ENCODE measurements around the gene TKT.

DNA sequence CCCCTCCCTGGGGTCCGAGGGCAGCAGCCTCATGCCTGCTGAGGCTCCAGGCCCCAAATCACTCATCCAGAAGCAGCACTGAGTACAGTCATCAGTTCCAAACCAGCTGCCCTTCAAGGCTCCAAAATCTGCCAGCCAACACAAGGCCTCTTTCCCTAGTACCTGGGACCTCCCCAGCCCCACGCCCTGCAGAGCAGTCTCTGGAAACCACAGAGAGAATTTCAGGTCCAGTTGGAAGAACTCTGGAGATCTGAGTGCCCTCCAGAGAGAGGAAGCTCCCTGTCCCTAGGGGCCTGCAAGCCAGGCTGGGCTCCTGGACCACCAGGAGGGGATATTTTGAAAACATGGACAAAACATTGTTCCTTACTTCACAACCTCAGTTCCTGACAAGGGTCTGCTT, 26.2 kb downstream of the TKT start:
- TF ChIP-seq, protein P1, sequence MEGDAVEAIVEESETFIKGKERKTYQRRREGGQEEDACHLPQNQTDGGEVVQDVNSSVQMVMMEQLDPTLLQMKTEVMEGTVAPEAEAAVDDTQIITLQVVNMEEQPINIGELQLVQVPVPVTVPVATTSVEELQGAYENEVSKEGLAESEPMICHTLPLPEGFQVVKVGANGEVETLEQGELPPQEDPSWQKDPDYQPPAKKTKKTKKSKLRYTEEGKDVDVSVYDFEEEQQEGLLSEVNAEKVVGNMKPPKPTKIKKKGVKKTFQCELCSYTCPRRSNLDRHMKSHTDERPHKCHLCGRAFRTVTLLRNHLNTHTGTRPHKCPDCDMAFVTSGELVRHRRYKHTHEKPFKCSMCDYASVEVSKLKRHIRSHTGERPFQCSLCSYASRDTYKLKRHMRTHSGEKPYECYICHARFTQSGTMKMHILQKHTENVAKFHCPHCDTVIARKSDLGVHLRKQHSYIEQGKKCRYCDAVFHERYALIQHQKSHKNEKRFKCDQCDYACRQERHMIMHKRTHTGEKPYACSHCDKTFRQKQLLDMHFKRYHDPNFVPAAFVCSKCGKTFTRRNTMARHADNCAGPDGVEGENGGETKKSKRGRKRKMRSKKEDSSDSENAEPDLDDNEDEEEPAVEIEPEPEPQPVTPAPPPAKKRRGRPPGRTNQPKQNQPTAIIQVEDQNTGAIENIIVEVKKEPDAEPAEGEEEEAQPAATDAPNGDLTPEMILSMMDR (IDR thresholded peaks at IDR 0.05) = no peak
- no peak for TF ChIP-seq POLR2A (IDR thresholded peaks at IDR 0.05)

Data from esophagus squamous epithelium (tissue), 4 donors.